ENCODE results near the gene AVPR1B.

The AVPR1B gene

GRCh38 chr1:206087091-206087490 is 30.1 kb downstream of the AVPR1B start:
- ATAC-seq (ENCODE audit: low read depth) = no peak
- H3K27ac ChIP-seq (ENCODE audit: poor library complexity, severe bottlenecking) = no peak overlapping the region
- TF ChIP-seq CTCF (IDR thresholded peaks at IDR 0.05; ENCODE audit: poor library complexity, severe bottlenecking) = no peak
- H3K9me3 ChIP-seq (ENCODE audit: severe bottlenecking) = no peaks in the 10 kb centered on the region
- H3K36me3 ChIP-seq (ENCODE audit: low read depth) = no peaks in the 10 kb centered on the region
- DNase-seq (ENCODE audit: low spot score) = no peak
- H3K4me1 ChIP-seq (ENCODE audit: insufficient read depth, poor library complexity, severe bottlenecking) = no peaks in the 10 kb centered on the region
- no peaks in the 10 kb centered on the region for H3K27me3 ChIP-seq (ENCODE audit: insufficient read depth, poor library complexity, severe bottlenecking)
- no peak overlapping the region for H3K4me3 ChIP-seq (ENCODE audit: severe bottlenecking)

GRCh38 chr1:206083750-206084149 is 33.4 kb downstream of the AVPR1B start:
- H3K4me1 ChIP-seq (ENCODE audit: insufficient read depth, poor library complexity, severe bottlenecking) = no peaks in the 10 kb centered on the region
- TF ChIP-seq CTCF (IDR thresholded peaks at IDR 0.05; ENCODE audit: poor library complexity, severe bottlenecking) = no peak
- H3K4me3 ChIP-seq (ENCODE audit: severe bottlenecking) = no peak overlapping the region
- H3K27ac ChIP-seq (ENCODE audit: poor library complexity, severe bottlenecking) = no peak overlapping the region
- no peaks in the 10 kb centered on the region for H3K27me3 ChIP-seq (ENCODE audit: insufficient read depth, poor library complexity, severe bottlenecking)
- H3K36me3 ChIP-seq (ENCODE audit: low read depth) = no peaks in the 10 kb centered on the region
- ATAC-seq (ENCODE audit: low read depth) = no peak
- DNase-seq (ENCODE audit: low spot score) = no peak
- H3K9me3 ChIP-seq (ENCODE audit: severe bottlenecking) = no peaks in the 10 kb centered on the region

GRCh38 chr1:206082831-206083695 is 34.1 kb downstream of the AVPR1B start:
- Histone ChIP-seq H3K36me3 (ENCODE audit: low read depth) (no peaks in the 10 kb centered on the region), H3K27ac (ENCODE audit: poor library complexity, severe bottlenecking) (no peak overlapping the region), H3K4me3 (ENCODE audit: severe bottlenecking) (no peak overlapping the region), H3K27me3 (ENCODE audit: insufficient read depth, poor library complexity, severe bottlenecking) (no peaks in the 10 kb centered on the region), H3K4me1 (ENCODE audit: insufficient read depth, poor library complexity, severe bottlenecking) (no peaks in the 10 kb centered on the region), H3K9me3 (ENCODE audit: severe bottlenecking) (no peaks in the 10 kb centered on the region)
- DNase-seq (ENCODE audit: low spot score) (no peak), ATAC-seq (ENCODE audit: low read depth) (no peak)
- no peak for TF ChIP-seq CTCF (IDR thresholded peaks at IDR 0.05; ENCODE audit: poor library complexity, severe bottlenecking)

- Histone ChIP-seq H3K36me3 (ENCODE audit: low read depth) (no peaks in the 10 kb centered on the region), H3K4me3 (ENCODE audit: severe bottlenecking) (no peak overlapping the region), H3K27ac (ENCODE audit: poor library complexity, severe bottlenecking) (no peak overlapping the region), H3K27me3 (ENCODE audit: insufficient read depth, poor library complexity, severe bottlenecking) (no peaks in the 10 kb centered on the region), H3K9me3 (ENCODE audit: severe bottlenecking) (no peaks in the 10 kb centered on the region), H3K4me1 (ENCODE audit: insufficient read depth, poor library complexity, severe bottlenecking) (no peaks in the 10 kb centered on the region)
- TF ChIP-seq CTCF (IDR thresholded peaks at IDR 0.05; ENCODE audit: poor library complexity, severe bottlenecking) = no peak
- ATAC-seq (ENCODE audit: low read depth) (no peak), DNase-seq (ENCODE audit: low spot score) (no peak)
Observed at GRCh38 chr1:206081856-206082255, 35.3 kb downstream of the AVPR1B start.

All from RWPE2 (cell line).